Activated T-cell treated with anti-CD3 and anti-CD28 coated beads, Interleukin-2, amount 50 U/mL, for 48 hours (primary cell): ENCODE measurements around the gene LGALSL.

Source experiments
- DNase-seq, 2 experiments: peaks; one replicate each; pipeline ENCODE4 v3.0.0-alpha.2; 2020

Gene LGALSL

GRCh38 chr2:64471600-64471999 is 17.6 kb downstream of the LGALSL start:
- no peak for DNase-seq

DNA sequence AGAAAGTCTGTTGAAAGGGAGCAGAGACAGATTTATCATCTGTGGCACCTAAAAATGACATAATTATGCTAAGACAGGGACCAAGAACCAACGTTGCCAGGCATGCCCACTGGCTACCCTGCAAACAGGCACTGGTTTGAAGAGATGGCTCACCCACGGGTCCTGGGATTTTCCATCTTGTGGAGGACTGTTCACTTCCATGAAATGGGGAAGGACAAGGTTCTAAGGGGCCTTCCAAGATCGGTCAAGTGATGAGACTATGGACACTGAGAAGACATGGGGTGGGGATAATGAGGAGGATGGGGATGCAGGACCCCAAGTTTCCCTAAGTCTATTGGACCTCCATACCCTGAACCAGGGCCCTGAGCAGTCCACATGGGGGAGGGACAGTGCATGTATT is 18.9 kb downstream of the LGALSL start:
- DNase-seq: no peak

GRCh38 chr2:64474121-64474571 is 20.2 kb downstream of the LGALSL start:
- DNase-seq: no peak

DNA sequence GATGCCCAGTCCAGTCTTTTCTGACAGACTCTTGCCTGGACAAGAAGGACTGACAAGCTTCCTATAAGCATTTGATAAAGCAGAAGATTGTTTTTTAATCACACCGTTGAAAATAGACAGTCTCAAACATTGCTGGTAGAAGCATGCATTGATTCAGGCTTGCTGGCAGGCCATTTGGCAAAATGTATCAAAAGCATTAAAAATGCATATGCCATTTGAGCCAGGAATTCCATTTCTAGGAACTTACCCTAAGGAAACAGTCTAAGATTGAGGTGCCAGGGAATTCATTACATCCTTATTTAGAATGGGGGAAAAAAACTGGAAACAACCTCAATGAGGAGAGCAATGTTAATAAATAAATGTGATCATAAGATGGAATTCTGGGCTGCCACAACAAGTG is 20.7 kb downstream of the LGALSL start:
- DNase-seq: no peak

- no peak for DNase-seq
Measured at GRCh38 chr2:64477037-64477436, 23.1 kb downstream of the LGALSL start.

DNA sequence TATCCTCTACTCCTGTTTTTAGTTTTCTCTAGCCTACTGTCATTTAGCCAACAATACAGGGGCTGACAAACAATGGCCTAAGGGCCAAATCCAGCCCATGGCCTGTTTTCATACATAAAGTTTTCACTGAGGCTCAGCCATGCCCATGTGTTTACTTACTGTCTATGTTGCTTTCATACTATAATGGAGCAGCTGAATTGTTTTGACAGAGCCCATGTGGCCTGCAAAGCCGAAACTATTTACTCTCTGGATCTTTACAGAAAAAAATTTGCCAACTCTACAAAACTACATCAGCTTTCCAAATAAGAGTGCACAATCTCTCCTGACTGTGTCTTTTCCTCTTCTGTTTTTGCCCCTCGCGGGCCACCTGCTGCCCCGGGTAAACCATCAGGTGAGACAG is 24.0 kb downstream of the LGALSL start:
- DNase-seq: no peak

- peak in 1 of 2 experiments; percentile 39 for DNase-seq
Measured at GRCh38 chr2:64478502-64479230, 24.7 kb downstream of the LGALSL start.

- peak in 1 of 2 experiments; percentile 20 for DNase-seq
Measured at GRCh38 chr2:64479259-64480117, 25.5 kb downstream of the LGALSL start.

DNA sequence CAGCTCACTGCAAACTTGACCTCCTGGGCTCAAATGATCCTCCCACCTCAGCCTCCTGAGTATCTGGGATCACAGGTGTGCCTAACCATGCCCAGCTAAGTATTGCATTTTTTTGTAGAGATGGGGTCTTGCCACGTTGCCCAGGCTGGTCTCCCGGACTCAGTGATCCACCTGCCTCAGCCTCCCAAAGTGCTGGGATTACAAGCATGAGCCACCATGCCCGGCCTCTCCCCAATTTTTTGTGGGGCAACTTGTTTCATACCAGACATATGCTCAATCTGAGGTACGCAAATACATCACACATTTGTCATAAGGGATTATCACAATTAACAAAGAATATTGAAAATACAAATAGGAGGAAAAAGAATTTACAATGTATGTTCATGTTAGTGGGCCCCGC is 27.7 kb downstream of the LGALSL start:
- DNase-seq: no peak

- no peak for DNase-seq
Measured at GRCh38 chr2:64482243-64482642, 28.3 kb downstream of the LGALSL start.

DNA sequence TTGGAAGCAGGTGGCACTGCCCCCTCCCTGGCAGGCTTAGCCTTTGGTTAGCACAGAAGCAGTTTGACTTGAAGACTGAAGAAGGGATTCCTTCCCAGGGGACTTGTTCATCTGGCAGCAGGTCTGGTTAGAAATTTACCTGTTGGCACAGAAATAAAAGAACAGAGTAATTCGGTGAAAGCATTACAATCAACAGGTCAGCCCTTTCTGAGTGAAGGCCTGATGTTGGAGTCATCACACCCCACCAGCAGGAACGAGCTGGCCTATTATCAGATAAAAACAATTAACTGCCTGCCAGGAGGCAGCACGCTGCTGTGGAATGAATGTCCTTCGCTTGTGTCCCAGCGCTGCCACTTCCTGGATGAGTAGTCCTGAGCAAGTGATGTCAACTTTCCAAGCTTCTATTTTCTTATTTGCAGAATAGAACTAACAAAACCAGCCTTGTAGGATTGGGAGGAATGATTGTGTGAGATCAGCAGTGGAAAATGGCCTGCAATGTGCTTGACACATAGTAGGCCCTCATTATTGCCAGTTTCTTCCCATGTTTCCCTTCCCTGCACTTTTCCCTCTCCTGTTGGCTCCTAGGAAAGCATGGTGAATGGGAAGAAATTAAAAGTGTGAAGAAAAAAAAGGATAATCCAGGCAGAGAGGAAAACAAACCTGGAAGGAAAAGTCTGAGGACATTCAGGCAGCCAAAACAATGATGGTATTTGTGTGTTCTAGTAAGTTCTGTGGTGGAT is 29.0 kb downstream of the LGALSL start:
- no peak for DNase-seq

DNA sequence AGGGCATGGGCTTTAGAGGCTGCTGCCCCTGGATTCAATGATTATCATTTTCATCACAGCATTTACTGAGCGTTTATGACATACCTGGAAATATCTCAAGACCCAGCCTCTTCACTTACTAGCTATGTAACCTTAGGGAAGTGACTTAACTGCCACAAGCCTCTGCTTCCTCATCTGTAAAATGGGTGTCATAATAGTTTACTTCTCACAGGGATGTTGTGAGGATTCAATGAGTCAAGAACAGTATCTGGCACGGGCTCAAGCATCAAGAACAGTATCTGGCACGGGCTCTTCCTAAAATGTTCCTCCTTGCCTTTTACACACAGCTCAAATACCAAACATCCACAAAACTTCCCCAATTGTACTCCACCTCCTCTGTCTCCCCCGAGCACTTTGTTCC is 31.4 kb downstream of the LGALSL start:
- DNase-seq: no peak

- DNase-seq: no peak
Measured at GRCh38 chr2:64485961-64486360, 32.0 kb downstream of the LGALSL start.

- no peak for DNase-seq
Measured at GRCh38 chr2:64487256-64488049, 33.5 kb downstream of the LGALSL start.

DNA sequence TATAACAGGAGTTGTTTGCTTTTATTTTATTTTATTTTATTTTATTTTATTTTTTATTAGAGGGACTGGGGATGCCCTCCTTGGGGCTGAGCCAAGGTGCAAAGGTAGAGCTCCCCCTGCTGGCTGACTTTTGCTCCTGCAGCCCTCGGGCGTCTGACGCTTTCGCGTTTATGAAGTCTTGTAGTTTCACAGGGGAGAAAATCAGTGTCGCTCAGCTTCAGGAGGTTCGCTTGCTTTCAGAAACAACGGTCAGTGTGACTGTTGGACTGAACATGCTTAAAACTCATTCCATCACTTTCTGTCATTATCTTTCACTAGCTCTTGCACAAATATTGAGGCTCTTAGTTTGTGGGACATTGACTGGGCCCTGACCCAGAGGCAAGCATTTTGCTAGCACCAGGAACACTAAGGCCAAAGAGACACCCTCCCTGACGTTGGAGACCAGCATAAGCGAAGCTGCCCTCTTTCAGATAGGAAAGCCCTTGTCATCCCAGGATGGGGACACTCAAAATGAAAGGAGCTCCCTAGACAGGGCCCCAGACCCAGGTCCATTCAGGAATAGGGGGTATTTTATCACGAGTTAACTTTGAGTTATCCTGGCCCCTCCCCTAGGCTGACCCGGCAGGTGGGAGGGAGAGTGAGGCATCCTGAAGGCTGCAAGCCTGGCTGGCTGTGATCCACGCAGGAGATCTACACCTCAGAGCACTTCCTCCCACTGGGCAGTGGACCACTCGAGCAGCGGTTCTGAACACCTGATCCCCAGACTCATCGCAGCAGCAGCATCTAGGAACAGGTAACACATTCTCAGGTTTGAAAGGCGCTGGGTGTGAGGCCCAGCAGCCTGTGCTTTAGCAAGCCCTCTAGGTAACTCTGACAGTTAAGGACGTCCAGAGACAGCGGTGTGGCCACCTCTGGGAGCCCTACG is 34.4 kb downstream of the LGALSL start:
- DNase-seq: peak; percentile 86 to 87

GRCh38 chr2:64489081-64489751 is 35.3 kb downstream of the LGALSL start:
- no peak for DNase-seq

- no peak for DNase-seq
Measured at GRCh38 chr2:64491426-64491825, 37.5 kb downstream of the LGALSL start.

DNA sequence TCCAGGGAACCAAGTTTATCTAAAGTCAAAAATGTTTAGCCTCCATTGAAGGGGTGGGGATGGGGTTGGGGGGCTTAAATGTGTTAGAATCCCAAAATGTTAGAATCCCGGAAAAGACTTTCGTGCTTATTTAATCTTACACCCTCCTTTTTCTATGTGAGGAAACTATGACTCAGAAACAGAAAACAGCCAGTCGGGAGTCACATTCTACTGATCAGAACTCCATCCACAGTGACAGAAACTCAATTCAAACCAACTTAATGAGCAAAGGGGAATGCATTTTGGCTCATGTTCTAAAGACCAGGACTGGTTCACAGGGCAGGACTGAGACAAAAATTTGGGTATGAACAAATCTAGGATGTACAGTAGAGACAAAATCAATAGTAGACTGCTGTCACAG is 38.3 kb downstream of the LGALSL start:
- no peak for DNase-seq

- no peak for DNase-seq
Measured at GRCh38 chr2:64492821-64493220, 38.9 kb downstream of the LGALSL start.

- DNase-seq: no peak
Measured at GRCh38 chr2:64493788-64494187, 39.8 kb downstream of the LGALSL start.

DNA sequence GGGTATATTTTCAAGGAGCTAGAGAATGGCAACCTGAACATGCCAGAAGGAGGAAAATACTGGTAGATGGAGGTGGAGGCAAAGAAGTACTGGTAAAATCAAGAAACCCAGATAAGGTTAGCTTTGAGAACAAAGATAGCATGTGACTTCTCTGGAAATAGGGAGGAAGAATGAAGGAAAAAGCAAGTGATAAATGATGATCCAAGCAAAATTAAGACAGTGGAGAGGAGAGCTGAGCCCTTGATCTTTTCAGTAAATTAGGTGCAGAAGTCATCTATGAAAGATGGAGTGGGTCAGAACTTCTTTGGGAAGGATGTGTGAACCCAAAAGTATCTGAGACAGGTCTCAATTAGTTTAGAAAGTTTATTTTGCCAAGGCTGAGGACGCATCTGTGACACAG is 44.5 kb downstream of the LGALSL start:
- DNase-seq: no peak
